Neutrophil (primary cell): ENCODE measurements around the gene ZSCAN21.

Experiments
- H3K27ac ChIP-seq: fragments of 200-600 bp; sonication (generic); 2 replicates; pipeline ENCODE4 v1.5.1; 2016; ENCODE audit warnings: mild to moderate bottlenecking, moderate library complexity
- H3K27me3 ChIP-seq: fragments of 200-600 bp; sonication (generic); 2 replicates; pipeline ENCODE4 v1.6.0; 2016; ENCODE audit warnings: mild to moderate bottlenecking
- H3K36me3 ChIP-seq: fragments of 200-600 bp; sonication (generic); 2 replicates; pipeline ENCODE4 v1.5.1; 2017
- H3K4me1 ChIP-seq, 2 experiments: fragments of 200-600 bp in 1 of 2; sonication (generic) in 1 of 2; 1 replicate in 1 of 2; 2 replicates in 1 of 2; pipeline versions ENCODE4 v1.5.1 to v1.6.1; 2013 to 2016; ENCODE audit warnings: low read depth in 1 of 2, low read length in 1 of 2, mild to moderate bottlenecking in 1 of 2, moderate library complexity in 1 of 2; ENCODE audit not compliant: control insufficient read depth in 1 of 2, insufficient read depth in 1 of 2
- H3K4me3 ChIP-seq, 2 experiments: fragments of 200-600 bp in 1 of 2; sonication (generic) in 1 of 2; 1 replicate in 1 of 2; 2 replicates in 1 of 2; pipeline ENCODE4 v1.5.1; 2013 to 2016; ENCODE audit warnings: low read depth in 1 of 2, low read length in 1 of 2, mild to moderate bottlenecking in 1 of 2, moderate library complexity in 1 of 2
- H3K9me3 ChIP-seq: fragments of 200-600 bp; sonication (generic); 2 replicates; pipeline ENCODE4 v1.5.1; 2016
- TF ChIP-seq, protein P1 (sequence below): fragments of 200-600 bp; sonication (generic); IDR thresholded peaks from 2 replicates; pipeline ENCODE4 v1.5.1; 2016; ENCODE audit warnings: antibody characterized with exemption

Gene ZSCAN21

GRCh38 chr7:100090527-100091410, 41.2 kb downstream of the ZSCAN21 start:
- Histone ChIP-seq H3K27ac (no peak overlapping the region), H3K4me3 (no peak overlapping the region), H3K4me1 (peaks cover 23 to 27% of the 10 kb centered on the region in 2 experiments), H3K27me3 (no peaks in the 10 kb centered on the region), H3K36me3 (peaks cover 52% of the 10 kb centered on the region), H3K9me3 (no peaks in the 10 kb centered on the region)
- TF ChIP-seq, protein P1, sequence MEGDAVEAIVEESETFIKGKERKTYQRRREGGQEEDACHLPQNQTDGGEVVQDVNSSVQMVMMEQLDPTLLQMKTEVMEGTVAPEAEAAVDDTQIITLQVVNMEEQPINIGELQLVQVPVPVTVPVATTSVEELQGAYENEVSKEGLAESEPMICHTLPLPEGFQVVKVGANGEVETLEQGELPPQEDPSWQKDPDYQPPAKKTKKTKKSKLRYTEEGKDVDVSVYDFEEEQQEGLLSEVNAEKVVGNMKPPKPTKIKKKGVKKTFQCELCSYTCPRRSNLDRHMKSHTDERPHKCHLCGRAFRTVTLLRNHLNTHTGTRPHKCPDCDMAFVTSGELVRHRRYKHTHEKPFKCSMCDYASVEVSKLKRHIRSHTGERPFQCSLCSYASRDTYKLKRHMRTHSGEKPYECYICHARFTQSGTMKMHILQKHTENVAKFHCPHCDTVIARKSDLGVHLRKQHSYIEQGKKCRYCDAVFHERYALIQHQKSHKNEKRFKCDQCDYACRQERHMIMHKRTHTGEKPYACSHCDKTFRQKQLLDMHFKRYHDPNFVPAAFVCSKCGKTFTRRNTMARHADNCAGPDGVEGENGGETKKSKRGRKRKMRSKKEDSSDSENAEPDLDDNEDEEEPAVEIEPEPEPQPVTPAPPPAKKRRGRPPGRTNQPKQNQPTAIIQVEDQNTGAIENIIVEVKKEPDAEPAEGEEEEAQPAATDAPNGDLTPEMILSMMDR, result no peak

DNA sequence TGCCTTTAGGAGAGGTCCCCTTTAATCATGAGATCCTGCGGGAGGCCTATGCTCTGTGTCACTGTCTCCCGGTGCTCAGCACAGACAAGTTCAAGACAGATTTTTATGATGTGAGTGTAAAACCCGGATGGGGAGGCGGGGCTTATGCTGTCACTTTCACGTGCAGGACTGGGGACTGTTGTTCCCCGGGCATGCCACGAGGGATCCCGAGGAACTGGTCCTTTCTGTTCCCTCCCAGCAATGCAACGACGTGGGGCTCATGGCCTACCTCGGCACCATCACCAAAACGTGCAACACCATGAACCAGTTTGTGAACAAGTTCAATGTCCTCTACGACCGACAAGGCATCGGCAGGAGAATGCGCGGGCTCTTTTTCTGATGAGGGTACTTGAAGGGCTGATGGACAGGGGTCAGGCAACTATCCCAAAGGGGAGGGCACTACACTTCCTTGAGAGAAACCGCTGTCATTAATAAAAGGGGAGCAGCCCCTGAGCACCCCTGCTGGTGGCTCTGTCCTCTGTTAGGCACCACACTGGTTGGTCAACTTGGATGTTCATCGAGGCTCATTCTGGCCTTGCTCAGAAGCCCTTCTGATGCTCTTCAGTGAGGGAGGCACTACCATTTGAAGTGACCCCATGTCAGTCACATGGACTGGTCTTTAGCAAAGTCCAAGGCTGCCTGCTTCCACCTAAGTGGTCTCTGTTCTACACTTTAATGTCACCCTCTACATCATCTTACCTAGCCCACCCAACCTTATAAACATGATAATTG, 42.0 kb downstream of the ZSCAN21 start:
- Histone ChIP-seq H3K9me3 (no peaks in the 10 kb centered on the region), H3K27me3 (no peaks in the 10 kb centered on the region), H3K36me3 (peaks cover 61% of the 10 kb centered on the region), H3K4me1 (peaks cover 16 to 18% of the 10 kb centered on the region in 2 experiments), H3K27ac (no peak overlapping the region), H3K4me3 (no peak overlapping the region)
- TF ChIP-seq, protein P1, result no peak

DNA sequence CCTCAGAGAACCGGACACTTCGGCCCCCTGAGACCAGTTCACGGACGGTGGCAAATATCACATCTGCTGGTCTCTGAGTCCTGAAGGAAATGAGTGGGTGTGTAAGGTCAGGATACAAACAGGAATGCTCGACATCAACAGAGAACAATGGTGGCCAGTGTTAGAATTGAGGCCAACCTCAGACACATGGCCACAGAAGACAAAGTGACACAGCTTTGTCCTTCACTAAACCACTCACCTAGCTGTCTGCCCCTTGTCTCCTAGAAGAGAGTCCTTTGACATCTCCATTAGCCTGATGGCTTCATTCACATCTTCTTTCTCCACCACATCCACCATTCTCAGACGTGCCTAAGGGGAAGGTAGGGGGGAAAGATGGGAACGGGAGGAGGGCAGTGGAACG, 43.5 kb downstream of the ZSCAN21 start:
- peak overlapping the region; percentile 2 for H3K27ac ChIP-seq
- H3K27me3 ChIP-seq, result no peaks in the 10 kb centered on the region
- H3K4me1 ChIP-seq, result peaks cover 12 to 15% of the 10 kb centered on the region in 2 experiments
- TF ChIP-seq, protein P1, result no peak
- H3K9me3 ChIP-seq, result no peaks in the 10 kb centered on the region
- peaks cover 75% of the 10 kb centered on the region for H3K36me3 ChIP-seq
- no peak overlapping the region for H3K4me3 ChIP-seq

DNA sequence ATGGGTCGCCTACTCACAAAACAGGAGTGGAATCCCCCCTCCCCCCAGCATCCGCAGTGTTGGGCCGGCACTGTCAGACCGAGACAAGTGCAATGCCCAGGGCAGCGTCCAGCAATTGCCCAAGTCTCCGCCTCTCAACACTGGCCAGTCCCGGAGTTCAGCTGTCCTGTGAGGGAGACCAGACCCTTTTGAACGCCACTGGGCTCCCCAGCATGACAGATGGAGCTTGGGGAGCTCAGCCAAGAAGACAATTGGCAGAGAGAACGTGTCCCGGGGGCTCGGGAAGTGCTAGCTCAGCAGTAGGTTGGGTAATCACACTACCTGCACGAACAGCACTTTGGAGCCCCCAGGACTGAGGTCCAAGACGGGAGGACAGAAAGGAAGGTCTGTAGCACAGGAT, 43.9 kb downstream of the ZSCAN21 start:
- no peak overlapping the region for H3K4me3 ChIP-seq
- H3K9me3 ChIP-seq, result no peaks in the 10 kb centered on the region
- H3K27me3 ChIP-seq, result no peaks in the 10 kb centered on the region
- H3K36me3 ChIP-seq, result peaks cover 79% of the 10 kb centered on the region
- peak overlapping the region; percentile 13 for H3K27ac ChIP-seq
- H3K4me1 ChIP-seq, result peaks cover 8 to 11% of the 10 kb centered on the region in 2 experiments
- TF ChIP-seq, protein P1, result no peak

GRCh38 chr7:100093925-100094486, 44.4 kb downstream of the ZSCAN21 start:
- TF ChIP-seq, protein P1, result no peak
- H3K27ac ChIP-seq, result peak overlapping the region; percentile 13

More at GRCh38 chr7:100093925-100094486, 44.4 kb downstream of the ZSCAN21 start:
- Histone ChIP-seq H3K9me3 (no peaks in the 10 kb centered on the region), H3K36me3 (peaks cover 79% of the 10 kb centered on the region), H3K4me3 (no peak overlapping the region), H3K27me3 (no peaks in the 10 kb centered on the region), H3K4me1 (peaks cover 6 to 9% of the 10 kb centered on the region in 2 experiments)
